Heart right ventricle (tissue), 16 donors: Measurements from ENCODE around the gene OBI1. TPM values are rescaled to one million over a fixed set of nuclear protein-coding genes. Genes with fewer than 3 reads are reported as not detected.

ENCODE experiments used
- ATAC-seq, 8 donors: fragments of 200-7000 bp; cut with Tn5 transposase; one replicate each; pipeline ENCODE4 v1.9.1; 2020; ENCODE audit warnings: mild to moderate bottlenecking in 8 of 8, moderate library complexity in 8 of 8, moderate number of reproducible peaks in 1 of 8
- DNase-seq, 2 donors: peaks; one replicate each; pipeline ENCODE4 v3.0.0-alpha.2; 2020
- H3K27ac ChIP-seq, 10 donors: fragments of 200-600 bp; sonication (generic) in 2 of 10; one replicate each; pipeline versions ENCODE4 v1.5.0 to v1.8.0; 2020 to 2022; ENCODE audit warnings: mild to moderate bottlenecking in 3 of 10
- H3K27me3 ChIP-seq, 7 donors: fragments of 200-600 bp; one replicate each; pipeline ENCODE4 v1.8.0; 2021 to 2022; ENCODE audit warnings: mild to moderate bottlenecking in 2 of 7
- H3K36me3 ChIP-seq, 9 donors: fragments of 200-600 bp; sonication (generic) in 1 of 9; one replicate each; pipeline versions ENCODE4 v1.5.0 to v1.8.0; 2020 to 2022; ENCODE audit warnings: mild to moderate bottlenecking in 2 of 9
- H3K4me1 ChIP-seq, 9 donors: fragments of 200-600 bp; sonication (generic) in 1 of 9; one replicate each; pipeline versions ENCODE4 v1.5.0 to v1.8.0; 2020 to 2022; ENCODE audit warnings: mild to moderate bottlenecking in 4 of 9
- H3K4me3 ChIP-seq, 10 donors: fragments of 200-600 bp; sonication (generic) in 2 of 10; one replicate each; pipeline versions ENCODE4 v1.5.0 to v1.8.0; 2020 to 2022; ENCODE audit warnings: mild to moderate bottlenecking in 7 of 10, moderate library complexity in 2 of 10
- H3K9me3 ChIP-seq, 11 donors: fragments of 200-600 bp in 10 of 11; sonication (generic) in 2 of 11; one replicate each; pipeline versions ENCODE4 v1.5.0 to v1.8.0; 2013 to 2022; ENCODE audit warnings: mild to moderate bottlenecking in 2 of 11, control low read depth in 1 of 11, moderate library complexity in 1 of 11
- CTCF ChIP-seq, 9 donors: fragments of 200-600 bp; sonication (generic) in 2 of 9; IDR thresholded peaks; one replicate each; pipeline versions ENCODE4 v1.5.0 to v1.8.0; 2021 to 2022; ENCODE audit warnings: antibody characterized with exemption in 9 of 9, mild to moderate bottlenecking in 5 of 9, moderate library complexity in 1 of 9
- WGBS, 2 donors: extraction: QIAGEN DNeasy Blood & Tissue Kit; methylation state at CpG; one replicate each; pipeline ENCODE4 v1.1.7; 2013; ENCODE audit warnings: inconsistent platforms in 1 of 2; 5-methylcytosine and 5-hydroxymethylcytosine counted together
- intact Hi-C, 10 donors: fragments of 100-400 bp; cut with DNase I; formaldehyde crosslinking; loops; one replicate each; pipeline versions ENCODE4 v1.11.1 to v1.14.2; 2022
- polyA plus RNA-seq, 2 donors: library from polyadenylated mRNA; stranded (reverse); fragments of 200-250 nt; gene quantifications; one replicate each; pipeline ENCODE4 v1.2.3, GENCODE V29; 2013
- total RNA-seq, 10 donors: library from RNA; stranded (reverse); fragmentation: NEBNext Ultra II Directional in 3 of 10; extraction: Animal tissue kit (Norgen Biotek cat#: 25700) in 3 of 10; gene quantifications; one replicate each; pipeline versions ENCODE4 v1.2.1 to v1.2.4, GENCODE V29; 2021 to 2023
- donor health status: Arrhythmogenic right ventricular cardiomyopathy.
- donor health status: ischemic (EF 13 %, LVEDD 7.1; RV severe dilation, severe dysfunction).
- donor health status: healthy with polysubstance abuse.
- donor health status: DM: no; HTN: yes; CAD: no.
- donor health status: DM: no; HTN: no; CAD: no.
- donor health status: ischemic (EF 25% LVEDD 6.9; RV normal size, moderate dysfunction).
- donor health status: ischemic (EF 25% LVEDD 5.7; RV mildly dilated, moderate dysfunction).
- donor health status: healthy.
- donor health status: DM: yes; HTN: yes; CAD: no.
- donor health status: Ischemic cardiomyopathy.
- donor health status: ischemic (EF 35%, LVEDD 5.7; RV mildly dilated, moderate dysfunction).
- donor health status: nonischemic (EF 11% LVEDD 7.7; RV severe dilation, severe dysfunction).
- donor health status: DM: yes; HTN: yes; CAD: no.
- donor health status: PGD.
- donor health status: ischemic (EF 29% LVEDD 5.4; RV normal size, mild dysfunction).
- donor health status: nonischemic (EF 23%, LVEDD 6.1; RV moderate dilation, normal function).

The OBI1 gene
- total and polyA plus RNA-seq, 12 donors = 2.8 to 12.3 (median 9.3) TPM

DNA sequence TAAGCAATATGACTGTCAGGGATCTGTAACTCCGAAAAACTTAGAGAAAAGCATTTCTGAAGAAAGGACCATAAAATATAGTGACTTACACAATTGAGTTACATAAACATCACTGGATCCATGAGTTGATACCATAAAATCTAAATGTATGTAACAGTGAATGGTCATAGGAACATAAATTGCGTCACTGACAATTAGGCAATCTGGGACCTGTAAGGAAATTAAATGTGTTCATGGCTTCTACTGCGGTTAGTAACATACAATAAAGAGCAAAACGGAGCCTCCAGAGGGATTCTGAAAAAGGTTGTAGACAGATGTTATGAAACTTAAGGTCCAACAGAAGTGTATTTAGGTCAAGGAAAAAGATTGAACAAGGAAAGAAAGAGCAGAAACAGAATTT lies 82.7 kb downstream of the OBI1 start:
- 90 to 93% methylated on average over 4 of the region's 4 CpGs for WGBS, 2 donors
- DNase-seq (no peak), ATAC-seq (no peak)
- peaks cover 0 to 19% (median 7%) of the 10 kb centered on the region in 7 donors for H3K27me3 ChIP-seq
- no peak overlapping the region for H3K4me3 ChIP-seq
- H3K9me3 ChIP-seq = peaks cover 0 to 3% (median 0%) of the 10 kb centered on the region in 11 donors
- intact Hi-C loops = no loop called here
- no peak for TF ChIP-seq CTCF (IDR thresholded peaks at IDR 0.05)
- no peak overlapping the region for H3K27ac ChIP-seq
- H3K4me1 ChIP-seq = no peaks in the 10 kb centered on the region
- H3K36me3 ChIP-seq = no peaks in the 10 kb centered on the region

DNA sequence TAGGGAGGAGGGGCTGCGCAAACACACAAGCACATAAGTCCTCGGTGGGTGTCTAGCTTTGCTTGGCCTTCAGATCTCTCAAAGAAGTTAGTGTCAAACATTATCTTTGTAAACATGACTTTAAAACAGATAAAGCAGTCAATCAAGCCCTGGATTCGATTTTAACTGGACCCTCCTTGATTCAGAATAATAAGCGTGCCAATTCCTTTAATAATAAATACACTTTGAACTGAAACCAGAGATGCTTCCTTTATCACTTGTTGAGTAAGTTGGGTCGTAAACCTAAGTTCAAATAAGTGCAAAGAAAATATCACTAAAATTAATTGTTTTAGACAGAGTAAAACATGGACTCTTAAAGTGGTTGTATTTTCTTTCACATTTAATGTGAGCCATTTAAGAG lies 86.5 kb downstream of the OBI1 start:
- H3K27ac ChIP-seq = no peak overlapping the region
- no peak overlapping the region for H3K4me3 ChIP-seq
- intact Hi-C loops = loop anchor here in 1 of 10 donors (5.0 kb wide), 1 partner anchor 430 kb away; no protein-coding TSS in a partner anchor
- DNase-seq (no peak), ATAC-seq (no peak)
- H3K27me3 ChIP-seq = peaks cover 0 to 34% (median 6%) of the 10 kb centered on the region in 7 donors
- peaks cover 0 to 3% (median 0%) of the 10 kb centered on the region in 11 donors for H3K9me3 ChIP-seq
- 77 to 81% methylated on average over 5 of the region's 5 CpGs for WGBS, 2 donors
- H3K4me1 ChIP-seq = no peaks in the 10 kb centered on the region
- TF ChIP-seq CTCF (IDR thresholded peaks at IDR 0.05) = no peak
- no peaks in the 10 kb centered on the region for H3K36me3 ChIP-seq

GRCh38 chr13:78569029-78569428 lies 89.9 kb downstream of the OBI1 start:
- H3K4me1 ChIP-seq = no peaks in the 10 kb centered on the region
- H3K9me3 ChIP-seq = no peaks in the 10 kb centered on the region
- TF ChIP-seq CTCF (IDR thresholded peaks at IDR 0.05) = no peak
- ATAC-seq (no peak), DNase-seq (no peak)
- H3K36me3 ChIP-seq = no peaks in the 10 kb centered on the region
- intact Hi-C loops = no loop called here
- WGBS, 2 donors = 95 to 97% methylated on average over 1 of the region's 1 CpG
- peaks cover 0 to 40% (median 6%) of the 10 kb centered on the region in 7 donors for H3K27me3 ChIP-seq
- H3K4me3 ChIP-seq = no peak overlapping the region
- no peak overlapping the region for H3K27ac ChIP-seq

DNA sequence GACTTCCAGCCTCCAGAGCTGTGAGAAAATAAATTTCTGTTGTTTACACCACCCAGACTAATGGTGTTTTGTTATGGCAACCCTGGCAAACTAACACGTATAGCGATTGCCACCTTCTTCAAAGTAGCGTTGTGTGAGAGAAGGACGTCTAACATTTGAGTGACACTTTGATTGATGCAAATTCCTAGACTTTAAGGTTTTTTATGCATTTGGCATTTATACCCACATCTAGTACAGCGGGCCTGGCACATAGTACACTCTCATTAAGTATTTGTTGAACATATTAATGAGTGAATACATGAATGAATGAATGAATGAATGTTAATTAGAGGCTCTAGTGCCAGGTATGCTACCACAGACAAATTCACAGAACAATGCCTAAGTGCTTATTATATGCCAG lies 92.3 kb downstream of the OBI1 start:
- WGBS, 2 donors = 86 to 88% methylated on average over 5 of the region's 5 CpGs
- H3K27me3 ChIP-seq = peaks cover 0 to 57% (median 6%) of the 10 kb centered on the region in 7 donors

More for the DNA sequence above, 92.3 kb downstream of the OBI1 start:
- intact Hi-C loops = no loop called here
- ATAC-seq (no peak), DNase-seq (no peak)
- TF ChIP-seq CTCF (IDR thresholded peaks at IDR 0.05) = no peak
- Histone ChIP-seq H3K27ac (no peak overlapping the region), H3K9me3 (no peaks in the 10 kb centered on the region), H3K36me3 (no peaks in the 10 kb centered on the region), H3K4me3 (no peak overlapping the region), H3K4me1 (no peaks in the 10 kb centered on the region)

Other genes starting within 250 kb of the OBI1 start
- gene POU4F1, start 55.6 kb downstream of the OBI1 start, total RNA-seq = under 1 TPM in 1 of 10 donors, not detected in 9; 0.09 TPM
- under 1 TPM in 1 of 2 donors, not detected in 1; 0.01 TPM for gene POU4F1, start 55.6 kb downstream of the OBI1 start, polyA plus RNA-seq